ENCODE results near the gene DMTF1. TPM values are rescaled to one million over a fixed set of nuclear protein-coding genes. Genes with fewer than 3 reads are reported as not detected.
A peak's percentile ranks its signal among the peaks of the same experiment; 100 is the strongest.

Gene DMTF1
- total and polyA plus RNA-seq, 8 donors, result 18.6 to 54.2 (median 27.8) TPM

DNA sequence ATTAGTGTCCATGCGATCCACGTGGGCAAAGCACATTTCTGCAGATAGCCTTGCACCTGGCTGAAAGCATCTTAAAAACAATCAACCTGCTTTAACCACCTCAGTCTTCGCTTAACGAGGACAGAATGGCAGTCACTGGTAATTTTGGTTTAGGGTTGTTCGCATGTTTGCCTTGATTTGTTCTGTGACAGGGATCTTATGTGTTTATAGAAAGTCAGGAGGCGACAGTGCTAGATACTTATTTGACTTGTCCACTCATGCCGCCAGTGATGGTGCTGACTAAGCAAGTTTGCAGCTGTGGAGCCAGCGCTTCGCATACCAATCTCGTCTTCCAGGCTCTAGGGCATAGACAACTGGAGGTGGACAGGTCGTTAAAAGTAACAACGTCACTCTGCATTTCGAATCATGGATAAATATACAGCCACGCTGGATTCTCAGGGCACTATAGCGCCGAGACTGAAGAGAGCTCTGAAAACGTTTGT lies 68.5 kb downstream of the DMTF1 start:
- intact Hi-C loops (cut with DNase I), result no loop called here
- Histone ChIP-seq H3K27ac (no peak overlapping the region), H3K9me3 (no peaks in the 10 kb centered on the region), H3K4me3 (peak overlapping the region; percentile 46 to 88 (median 58)), H3K36me3 (no peaks in the 10 kb centered on the region), H3K27me3 (no peaks in the 10 kb centered on the region), H3K4me1 (peaks cover 5 to 15% (median 13%) of the 10 kb centered on the region in 3 donors)
- FAIRE-seq (no peak), ATAC-seq (peak in 2 of 4 donors; percentile 9 to 13), DNase-seq (peak in 2 of 6 donors; percentile 33 to 58)
- TF ChIP-seq, protein P1, sequence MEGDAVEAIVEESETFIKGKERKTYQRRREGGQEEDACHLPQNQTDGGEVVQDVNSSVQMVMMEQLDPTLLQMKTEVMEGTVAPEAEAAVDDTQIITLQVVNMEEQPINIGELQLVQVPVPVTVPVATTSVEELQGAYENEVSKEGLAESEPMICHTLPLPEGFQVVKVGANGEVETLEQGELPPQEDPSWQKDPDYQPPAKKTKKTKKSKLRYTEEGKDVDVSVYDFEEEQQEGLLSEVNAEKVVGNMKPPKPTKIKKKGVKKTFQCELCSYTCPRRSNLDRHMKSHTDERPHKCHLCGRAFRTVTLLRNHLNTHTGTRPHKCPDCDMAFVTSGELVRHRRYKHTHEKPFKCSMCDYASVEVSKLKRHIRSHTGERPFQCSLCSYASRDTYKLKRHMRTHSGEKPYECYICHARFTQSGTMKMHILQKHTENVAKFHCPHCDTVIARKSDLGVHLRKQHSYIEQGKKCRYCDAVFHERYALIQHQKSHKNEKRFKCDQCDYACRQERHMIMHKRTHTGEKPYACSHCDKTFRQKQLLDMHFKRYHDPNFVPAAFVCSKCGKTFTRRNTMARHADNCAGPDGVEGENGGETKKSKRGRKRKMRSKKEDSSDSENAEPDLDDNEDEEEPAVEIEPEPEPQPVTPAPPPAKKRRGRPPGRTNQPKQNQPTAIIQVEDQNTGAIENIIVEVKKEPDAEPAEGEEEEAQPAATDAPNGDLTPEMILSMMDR (IDR thresholded peaks at IDR 0.05), result no peak
- WGBS, 2 donors, result 1 to 2% methylated on average over 17 of the region's 17 CpGs

GRCh38 chr7:87223666-87224065 lies 71.4 kb downstream of the DMTF1 start:
- intact Hi-C loops (cut with DNase I), result no loop called here

DNA sequence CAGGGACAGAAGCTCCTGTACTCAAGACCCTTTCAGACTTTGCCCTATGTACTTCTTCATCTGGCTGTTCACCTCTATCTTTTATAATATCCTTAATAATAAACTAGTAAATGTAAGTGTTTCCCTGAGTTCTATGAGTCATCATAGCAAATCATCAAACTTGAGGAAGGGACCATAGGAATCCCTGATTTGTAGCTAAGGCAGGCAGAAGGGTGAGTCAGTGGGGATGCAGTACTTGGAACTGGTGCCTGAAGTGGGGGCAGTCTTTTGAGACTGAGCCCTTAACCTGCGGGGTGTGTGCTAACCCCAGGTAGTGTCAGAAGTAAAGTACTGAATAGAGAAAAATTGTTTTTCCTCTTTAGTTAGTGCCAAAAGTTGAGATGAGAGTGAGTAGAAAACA lies 73.4 kb downstream of the DMTF1 start:
- ATAC-seq (no peak), FAIRE-seq (no peak), DNase-seq (no peak)
- H3K36me3 ChIP-seq, result no peaks in the 10 kb centered on the region
- TF ChIP-seq, protein P1 (IDR thresholded peaks at IDR 0.05), result no peak
- no peaks in the 10 kb centered on the region for H3K27me3 ChIP-seq
- H3K4me1 ChIP-seq, result peaks cover 0 to 4% (median 0%) of the 10 kb centered on the region in 3 donors
- 58 to 72% methylated on average over 1 of the region's 1 CpG for WGBS, 2 donors
- H3K4me3 ChIP-seq, result no peak overlapping the region
- H3K9me3 ChIP-seq, result no peaks in the 10 kb centered on the region
- H3K27ac ChIP-seq, result no peak overlapping the region
- intact Hi-C loops (cut with DNase I), result no loop called here

More at GRCh38 chr7:87223666-87224065, 71.4 kb downstream of the DMTF1 start:
- Histone ChIP-seq H3K9me3 (no peaks in the 10 kb centered on the region), H3K36me3 (no peaks in the 10 kb centered on the region), H3K4me1 (peaks cover 0 to 4% (median 0%) of the 10 kb centered on the region in 3 donors), H3K27ac (no peak overlapping the region), H3K4me3 (no peak overlapping the region), H3K27me3 (no peaks in the 10 kb centered on the region)
- DNase-seq (no peak), FAIRE-seq (no peak), ATAC-seq (no peak)
- TF ChIP-seq, protein P1 (IDR thresholded peaks at IDR 0.05), result no peak
- 77 to 78% methylated on average over 1 of the region's 1 CpG for WGBS, 2 donors

GRCh38 chr7:87226495-87226894 lies 74.2 kb downstream of the DMTF1 start:
- DNase-seq (no peak), ATAC-seq (no peak), FAIRE-seq (no peak)
- Histone ChIP-seq H3K4me1 (peaks cover 4 to 5% (median 4%) of the 10 kb centered on the region in 3 donors), H3K27me3 (no peaks in the 10 kb centered on the region), H3K27ac (no peak overlapping the region), H3K36me3 (no peaks in the 10 kb centered on the region), H3K9me3 (no peaks in the 10 kb centered on the region), H3K4me3 (no peak overlapping the region)
- WGBS, 2 donors, result 73 to 79% methylated on average over 3 of the region's 3 CpGs
- intact Hi-C loops (cut with DNase I), result no loop called here
- TF ChIP-seq, protein P1 (IDR thresholded peaks at IDR 0.05), result no peak

- H3K4me1 ChIP-seq, result peaks cover 5 to 9% (median 9%) of the 10 kb centered on the region in 3 donors
- H3K27me3 ChIP-seq, result no peaks in the 10 kb centered on the region
- 14 to 21% methylated on average over 7 of the region's 7 CpGs for WGBS, 2 donors
- DNase-seq (peak; percentile 57 to 86 (median 75)), ATAC-seq (peak; percentile 90 to 99 (median 95)), FAIRE-seq (no peak)
- TF ChIP-seq, protein P1 (IDR thresholded peaks at IDR 0.05), result no peak
- no peak overlapping the region for H3K4me3 ChIP-seq
- intact Hi-C loops (cut with DNase I), result no loop called here
- H3K27ac ChIP-seq, result no peak overlapping the region
- no peaks in the 10 kb centered on the region for H3K36me3 ChIP-seq
- no peaks in the 10 kb centered on the region for H3K9me3 ChIP-seq
Observed at GRCh38 chr7:87231258-87231657, 79.0 kb downstream of the DMTF1 start.
